Hematopoietic multipotent progenitor cell treated with erythropoietin and hydrocortisone succinate and interleukin-3 and kit ligand, for 4 days (in vitro differentiated cells): ENCODE measurements around the gene NECAB3.
"Not testable (repeated sequence)": the region's sequence is repeated elsewhere in the genome, so short reads cannot be mapped to it uniquely, and the experiment has no call there.

ENCODE experiments used
- DNase-seq: peaks from one replicate; pipeline ENCODE4 v3.0.0-alpha.2; 2015

The NECAB3 gene

DNA sequence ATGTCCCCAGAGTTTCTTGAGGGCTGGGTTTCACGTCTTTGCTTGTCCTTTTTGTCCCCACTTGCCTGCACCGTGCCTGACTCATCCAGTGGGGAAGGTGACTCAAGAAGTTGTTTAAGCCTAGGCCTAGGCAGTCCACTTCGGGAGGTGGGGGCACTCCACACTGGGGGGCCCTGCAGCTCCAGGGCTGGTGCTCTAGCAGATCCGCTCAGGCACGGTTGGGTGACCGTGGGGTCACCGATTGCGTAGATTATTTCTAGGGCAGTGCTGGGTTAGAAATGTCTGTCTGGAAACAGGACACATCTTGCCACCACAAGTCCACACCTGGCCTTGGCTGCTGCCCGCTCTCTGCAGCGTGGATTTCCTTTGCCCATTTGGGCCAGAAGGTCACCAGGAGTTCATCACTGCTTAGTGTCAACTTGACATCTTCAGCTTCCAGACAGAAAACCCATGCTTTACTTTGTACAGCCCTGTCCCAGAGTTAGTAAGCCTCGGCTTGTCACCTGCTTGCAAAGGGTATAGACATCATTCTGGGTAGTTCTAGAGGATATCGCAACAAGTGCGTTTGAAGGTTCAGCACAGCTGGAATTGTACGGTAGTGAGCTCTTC, 25.7 kb downstream of the NECAB3 start:
- no peak for DNase-seq

DNA sequence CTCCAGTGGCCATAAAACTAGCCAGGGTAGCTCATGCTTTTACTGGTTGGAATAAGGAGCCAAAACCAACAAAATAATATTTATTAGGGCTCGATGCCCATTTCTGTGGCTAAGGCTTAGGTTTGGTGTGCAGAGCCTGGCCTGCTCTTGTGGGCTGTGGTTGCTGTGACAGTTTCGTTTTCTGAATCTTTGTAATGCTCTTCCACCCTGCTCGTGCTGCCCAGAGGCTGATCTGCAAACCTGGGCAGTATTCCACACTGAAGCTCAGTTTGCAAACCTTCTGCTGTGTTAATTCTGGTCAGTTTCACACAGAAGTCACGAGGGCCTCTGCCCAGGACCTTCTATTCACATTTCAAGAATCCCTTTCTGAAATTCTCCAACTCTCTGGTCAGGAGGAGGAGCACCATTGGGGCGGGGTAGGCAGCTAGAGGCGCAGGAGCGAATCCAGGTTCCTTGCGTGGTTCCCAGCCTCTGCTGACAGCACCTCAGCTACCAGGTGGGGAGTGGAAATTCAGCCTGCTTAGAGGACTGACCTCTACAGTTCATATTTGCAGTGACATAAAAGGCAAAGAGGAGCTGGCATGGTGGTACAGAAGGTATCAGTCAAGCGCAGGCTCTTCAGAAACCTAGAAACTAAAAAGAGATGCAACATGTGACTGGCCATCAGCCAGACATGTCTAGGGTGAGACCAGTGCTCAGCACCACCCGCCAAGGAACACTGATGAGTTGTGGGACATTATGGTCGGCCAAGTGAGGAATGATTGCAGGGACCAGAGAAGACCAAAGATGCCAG, 26.4 kb downstream of the NECAB3 start:
- DNase-seq = no peak

DNA sequence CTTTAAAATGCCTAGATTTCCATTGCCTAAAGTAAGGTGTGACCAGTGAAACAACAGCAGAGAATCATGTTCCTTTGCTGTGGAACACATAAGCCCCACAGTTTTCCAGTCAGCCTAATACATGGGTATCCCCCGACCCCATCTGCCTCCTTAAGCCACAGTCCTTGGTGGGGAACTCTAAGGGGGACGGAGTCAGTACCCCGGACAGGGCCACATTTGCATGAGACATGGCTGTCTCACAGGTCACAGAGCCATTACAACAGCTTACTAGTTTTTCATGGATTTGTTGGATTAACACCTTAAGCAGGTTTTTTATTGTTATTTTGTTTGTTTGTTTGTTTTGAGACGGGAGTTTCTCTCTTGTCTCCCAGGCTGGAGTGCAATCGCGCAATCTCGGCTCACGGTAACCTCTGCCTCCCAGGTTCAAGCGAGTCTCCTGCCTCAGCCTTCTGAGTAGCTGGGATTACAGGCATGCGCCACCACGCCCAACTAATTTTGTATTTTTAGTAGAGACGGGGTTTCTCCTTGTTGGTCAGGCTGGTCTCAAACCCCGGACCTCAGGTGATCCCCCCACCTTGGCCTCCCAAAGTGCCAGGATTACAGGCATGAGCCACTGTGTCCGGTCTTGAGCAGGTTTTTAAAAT, 27.1 kb downstream of the NECAB3 start:
- DNase-seq = peak; percentile 21

DNA sequence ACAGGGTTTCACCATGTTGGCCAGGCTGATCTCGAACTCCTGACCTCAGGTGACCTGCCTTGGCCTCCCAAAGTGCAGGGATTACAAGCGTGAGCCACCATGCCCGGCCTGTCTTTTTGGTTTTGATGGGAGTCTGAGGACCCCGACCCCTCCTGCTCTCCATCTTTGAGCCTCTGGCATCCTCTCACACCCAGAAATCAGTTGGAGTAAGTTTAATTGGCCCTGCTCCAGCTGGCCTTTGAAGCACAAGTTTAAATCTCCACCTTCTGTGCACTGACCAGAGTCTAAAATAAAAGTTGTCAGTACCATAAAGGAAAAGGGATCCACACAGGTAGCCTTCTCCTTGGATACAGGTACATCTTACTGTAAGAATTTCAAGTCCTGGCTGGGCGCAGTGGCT, 28.0 kb downstream of the NECAB3 start:
- no peak for DNase-seq

GRCh38 chr20:33645396-33645795, 28.8 kb downstream of the NECAB3 start:
- DNase-seq = peak; percentile 57

DNA sequence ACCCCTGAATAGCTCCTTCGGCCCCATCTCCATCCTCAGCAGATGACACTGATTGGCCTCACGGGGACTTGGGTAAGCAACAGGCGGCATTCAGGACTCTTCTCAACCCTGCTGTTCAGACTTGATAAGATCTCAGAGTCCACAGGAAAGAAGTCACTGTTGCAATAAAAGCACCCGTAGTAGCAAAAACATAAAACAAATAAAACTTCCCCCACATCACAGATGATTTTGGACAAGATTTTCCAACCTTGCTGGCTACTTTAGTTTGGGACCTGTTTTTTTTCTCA, 29.2 kb downstream of the NECAB3 start:
- DNase-seq = peak; percentile 76

DNA sequence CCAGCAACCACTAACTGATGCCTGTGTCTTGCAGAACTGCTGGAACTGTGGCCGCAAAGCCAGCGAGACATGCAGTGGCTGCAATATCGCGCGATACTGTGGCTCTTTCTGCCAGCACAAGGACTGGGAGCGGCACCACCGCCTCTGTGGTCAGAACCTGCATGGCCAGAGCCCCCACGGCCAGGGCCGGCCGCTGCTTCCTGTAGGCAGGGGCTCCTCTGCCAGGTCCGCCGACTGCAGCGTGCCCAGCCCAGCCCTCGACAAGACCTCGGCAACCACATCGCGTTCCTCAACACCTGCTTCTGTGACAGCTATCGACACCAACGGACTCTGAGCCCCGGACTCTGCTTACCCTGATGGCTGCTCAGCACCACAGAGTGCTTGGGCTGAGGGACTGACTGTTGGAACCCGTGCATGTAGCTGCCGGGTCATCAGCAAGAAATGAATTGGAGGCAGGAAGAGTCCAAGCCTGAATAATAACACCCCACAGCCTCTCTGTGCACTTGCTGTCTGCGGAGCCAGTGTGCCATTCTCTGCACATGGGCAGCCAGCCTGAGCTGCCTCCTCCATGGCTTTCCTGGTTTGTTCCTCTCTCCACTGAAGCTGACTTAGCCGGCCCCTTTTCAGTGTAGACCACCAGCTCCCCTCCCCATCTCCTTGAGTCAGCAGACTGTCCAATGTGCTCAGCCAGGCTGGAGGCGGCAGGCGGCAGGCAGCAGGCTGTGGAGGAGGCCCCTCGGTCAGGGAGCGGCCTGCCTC, 29.7 kb downstream of the NECAB3 start:
- DNase-seq = no peak

GRCh38 chr20:33640287-33640686, 33.9 kb downstream of the NECAB3 start:
- DNase-seq = no peak

DNA sequence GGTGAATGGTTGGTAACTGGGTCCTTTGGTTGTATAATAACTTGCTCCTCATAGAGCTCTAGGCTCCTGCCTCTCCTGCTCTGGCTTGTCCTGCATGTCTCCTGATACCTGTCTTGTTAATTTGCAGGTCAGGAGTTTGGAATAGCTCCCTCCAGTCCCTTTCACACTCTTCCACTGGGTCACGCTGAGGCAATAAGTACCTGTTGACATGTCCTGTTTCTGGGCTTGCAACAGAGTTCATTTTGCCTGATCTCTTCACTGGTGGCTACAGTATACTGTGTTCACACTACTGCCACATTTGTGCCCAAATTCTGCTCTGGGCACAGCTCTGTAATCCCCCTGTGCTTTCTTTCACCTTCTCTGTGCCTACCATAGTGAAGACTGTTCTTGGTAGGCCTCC, 37.5 kb downstream of the NECAB3 start:
- no peak for DNase-seq

- DNase-seq = no peak
Measured at GRCh38 chr20:33635341-33635740, 38.9 kb downstream of the NECAB3 start.

- DNase-seq = not testable (repeated sequence)
Measured at GRCh38 chr20:33631910-33632309, 42.3 kb downstream of the NECAB3 start.

GRCh38 chr20:33630507-33630906, 43.7 kb downstream of the NECAB3 start:
- DNase-seq = no peak

- DNase-seq = no peak
Measured at GRCh38 chr20:33629979-33630378, 44.2 kb downstream of the NECAB3 start.

DNA sequence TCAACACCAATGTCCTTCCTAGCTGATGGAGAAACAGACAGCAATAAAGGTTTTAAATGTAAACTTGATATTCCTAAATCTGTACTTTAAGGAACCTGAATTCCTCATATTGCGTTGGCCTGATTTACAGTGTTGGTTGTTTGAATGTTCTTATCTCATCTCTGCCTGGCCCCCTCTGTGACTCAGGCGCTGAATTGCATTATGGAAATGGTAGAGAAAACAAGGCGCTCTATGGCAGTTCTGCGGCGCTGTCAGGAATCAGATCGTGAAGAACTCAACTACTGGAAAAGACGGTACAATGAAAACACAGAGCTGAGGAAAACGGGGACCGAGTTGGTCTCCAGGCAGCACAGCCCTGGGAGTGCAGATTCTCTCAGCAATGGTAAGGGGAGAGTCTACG, 44.7 kb downstream of the NECAB3 start:
- no peak for DNase-seq

- no peak for DNase-seq
Measured at GRCh38 chr20:33627577-33628216, 46.5 kb downstream of the NECAB3 start.

DNA sequence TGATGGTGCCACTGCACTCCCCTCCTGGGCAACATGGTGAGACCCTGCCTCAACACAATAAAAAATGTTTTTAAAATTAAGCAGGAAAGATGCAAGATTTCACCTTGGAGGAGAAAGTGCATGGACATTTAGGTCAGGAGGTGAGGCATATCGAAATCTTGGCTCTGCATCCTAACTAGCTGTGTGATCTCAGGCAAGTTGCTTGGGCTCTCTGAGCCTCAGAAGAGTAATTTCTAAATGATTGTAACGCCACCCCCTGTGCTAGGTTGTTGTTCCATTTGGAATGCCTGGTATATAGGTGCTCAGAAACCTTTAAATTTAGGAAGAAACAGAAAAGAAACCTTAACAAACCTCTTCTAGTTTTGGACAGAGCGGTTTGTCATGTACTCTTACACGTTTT, 48.0 kb downstream of the NECAB3 start:
- DNase-seq = no peak

DNA sequence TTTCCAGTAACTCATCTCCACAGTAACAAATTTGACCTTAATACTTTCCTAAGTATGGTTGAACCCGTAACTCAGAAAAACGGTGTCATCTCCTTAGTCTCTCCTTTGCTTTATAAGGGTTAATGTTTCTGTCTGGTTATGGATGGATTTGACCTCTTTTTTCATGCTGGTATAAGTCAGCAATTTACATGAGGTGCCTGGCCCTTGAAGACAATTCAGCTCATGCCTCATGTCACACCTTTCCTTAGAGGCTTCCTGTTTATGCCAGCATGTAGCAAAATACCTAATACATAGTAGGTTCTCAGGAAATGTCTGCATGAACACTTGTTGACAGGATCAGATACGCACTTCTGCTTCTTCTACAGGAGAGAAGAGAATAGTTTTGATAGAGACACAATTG, 49.8 kb downstream of the NECAB3 start:
- DNase-seq = no peak

- DNase-seq = no peak
Measured at GRCh38 chr20:33622705-33623365, 51.4 kb downstream of the NECAB3 start.

- no peak for DNase-seq
Measured at GRCh38 chr20:33621717-33622400, 52.4 kb downstream of the NECAB3 start.

DNA sequence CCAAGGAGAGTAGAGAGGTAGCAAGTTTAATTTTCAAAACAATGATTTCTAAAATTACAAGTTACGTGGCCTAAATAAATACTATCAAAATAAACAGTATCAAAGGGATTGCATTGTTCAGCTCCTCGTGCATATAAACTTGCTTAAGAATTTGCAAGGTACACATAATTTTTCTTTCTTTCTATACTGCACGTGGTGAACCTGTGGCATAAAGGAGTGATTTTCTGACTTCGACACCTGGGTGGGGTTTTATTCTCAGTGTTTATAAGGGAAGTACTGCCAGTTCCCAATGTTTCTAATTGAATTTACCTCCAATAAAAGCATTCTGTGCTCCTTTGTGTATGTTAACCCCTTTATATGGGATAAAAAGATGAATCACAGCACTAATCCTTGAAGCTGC, 62.2 kb downstream of the NECAB3 start:
- no peak for DNase-seq

GRCh38 chr20:33611106-33611505, 63.1 kb downstream of the NECAB3 start:
- no peak for DNase-seq

DNA sequence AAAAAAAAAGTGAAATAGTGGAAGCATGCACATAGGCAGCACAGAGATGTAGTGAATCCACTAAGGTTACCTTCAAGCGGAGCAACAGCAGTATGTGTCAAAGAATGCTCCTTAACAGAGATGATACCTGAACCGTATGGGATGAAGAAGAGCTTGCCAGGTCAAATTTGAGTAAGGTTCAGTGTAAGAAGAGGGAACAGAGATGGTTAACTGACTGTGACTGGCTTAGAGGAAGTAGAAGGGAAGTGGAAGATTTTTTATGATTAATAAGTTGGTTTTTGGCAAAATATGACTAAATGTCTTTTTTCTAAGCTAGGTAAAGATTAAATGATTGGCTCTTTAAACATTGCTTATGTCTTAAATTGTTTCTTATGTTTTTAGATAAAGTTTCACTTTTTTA, 64.7 kb downstream of the NECAB3 start:
- DNase-seq = no peak
